Measurements from ENCODE around the gene FAM83B. TPM values are rescaled to one million over a fixed set of nuclear protein-coding genes. Genes with fewer than 3 reads are reported as not detected.

FAM83B gene
- total RNA-seq, 1 experiment from 2014 or later = 15.6 TPM

GRCh38 chr6:54910431-54910884 is 63.9 kb downstream of the FAM83B start:
- H3K27me3 ChIP-seq (ENCODE audit: insufficient read depth, low read depth) = no peaks in the 10 kb centered on the region
- BruUV-seq (replicated peaks) = no TSS peak
- no peaks in the 10 kb centered on the region for H3K36me3 ChIP-seq (ENCODE audit: low read depth)
- no peak overlapping the region for H3K4me3 ChIP-seq
- no peaks in the 10 kb centered on the region for H3K9me3 ChIP-seq (ENCODE audit: insufficient read depth, low read depth)
- H3K4me1 ChIP-seq (replicated peaks; ENCODE audit: insufficient read depth) = no peaks in the 10 kb centered on the region
- DNase-seq = no peak
- CTCF ChIA-PET = no interaction called here
- no peaks in the 10 kb centered on the region for H3F3A ChIP-seq (ENCODE audit: insufficient read depth, low read depth)
- no peak overlapping the region for H3K4me2 ChIP-seq
- POLR2A ChIA-PET (ENCODE audit: unreplicated experiment) = no interaction called here
- H4K20me1 ChIP-seq (ENCODE audit: insufficient read depth) = no peaks in the 10 kb centered on the region
- H3K79me2 ChIP-seq (ENCODE audit: low read depth) = peaks cover 5% of the 10 kb centered on the region; the same call in 1 of the 2 replicates
- TF ChIP-seq CTCF (conservative IDR thresholded peaks at IDR 0.05) = no peak
- TF ChIP-seq EZH2 (IDR thresholded peaks at IDR 0.05; ENCODE audit: low read depth) = no peak
- H3K9me2 ChIP-seq (ENCODE audit: insufficient read depth) = no peaks in the 10 kb centered on the region
- H3K27ac ChIP-seq = no peak overlapping the region
- H2AFZ ChIP-seq = no peak overlapping the region
- intact Hi-C loops (cut with micrococcal nuclease; ENCODE audit: unreplicated experiment) = no loop called here

DNA sequence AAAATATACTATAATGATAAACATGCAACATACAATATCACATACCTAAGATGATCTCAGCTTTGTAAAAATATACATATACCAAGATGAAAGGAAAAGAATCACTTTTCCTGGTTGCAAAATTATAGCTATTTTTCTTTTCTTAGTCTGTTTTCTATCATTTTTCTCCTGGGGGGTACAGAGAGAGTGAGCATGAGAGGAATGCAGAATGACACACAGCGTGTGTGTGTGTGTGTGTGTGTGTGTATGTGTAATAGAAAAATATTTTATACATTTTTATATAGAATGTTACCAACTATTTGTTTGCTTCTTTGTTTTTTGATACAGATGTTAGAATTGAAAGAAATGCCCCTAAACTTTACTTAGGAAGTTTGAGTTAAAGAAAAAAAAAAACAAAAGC is 64.3 kb downstream of the FAM83B start:
- Histone ChIP-seq H3K79me2 (ENCODE audit: low read depth) (peaks cover 5% of the 10 kb centered on the region; the same call in 1 of the 2 replicates), H3K27me3 (ENCODE audit: insufficient read depth, low read depth) (no peaks in the 10 kb centered on the region), H3K27ac (no peak overlapping the region), H3F3A (ENCODE audit: insufficient read depth, low read depth) (no peaks in the 10 kb centered on the region), H4K20me1 (ENCODE audit: insufficient read depth) (no peaks in the 10 kb centered on the region), H3K4me1 (replicated peaks; ENCODE audit: insufficient read depth) (no peaks in the 10 kb centered on the region), H3K4me3 (no peak overlapping the region), H3K9me3 (ENCODE audit: insufficient read depth, low read depth) (no peaks in the 10 kb centered on the region), H2AFZ (no peak overlapping the region), H3K4me2 (no peak overlapping the region), H3K9me2 (ENCODE audit: insufficient read depth) (no peaks in the 10 kb centered on the region), H3K36me3 (ENCODE audit: low read depth) (no peaks in the 10 kb centered on the region)
- TF ChIP-seq EZH2 (IDR thresholded peaks at IDR 0.05; ENCODE audit: low read depth) (no peak), CTCF (conservative IDR thresholded peaks at IDR 0.05) (no peak)
- intact Hi-C loops (cut with micrococcal nuclease; ENCODE audit: unreplicated experiment) = no loop called here
- ChIA-PET POLR2A (ENCODE audit: unreplicated experiment) (no interaction called here), CTCF (no interaction called here)
- no TSS peak for BruUV-seq (replicated peaks)
- DNase-seq = no peak

GRCh38 chr6:54913211-54913610 is 66.6 kb downstream of the FAM83B start:
- no peak for DNase-seq
- H3K27me3 ChIP-seq (ENCODE audit: insufficient read depth, low read depth) = no peaks in the 10 kb centered on the region
- intact Hi-C loops (cut with micrococcal nuclease; ENCODE audit: unreplicated experiment) = no loop called here
- H3K9me3 ChIP-seq (ENCODE audit: insufficient read depth, low read depth) = no peaks in the 10 kb centered on the region
- no peaks in the 10 kb centered on the region for H3K36me3 ChIP-seq (ENCODE audit: low read depth)
- ChIA-PET CTCF (no interaction called here), POLR2A (ENCODE audit: unreplicated experiment) (no interaction called here)
- no peaks in the 10 kb centered on the region for H3K9me2 ChIP-seq (ENCODE audit: insufficient read depth)
- no peaks in the 10 kb centered on the region; the same call in 1 of the 2 replicates for H3F3A ChIP-seq (ENCODE audit: insufficient read depth, low read depth)
- no peak overlapping the region for H3K4me2 ChIP-seq
- no peak overlapping the region for H3K4me3 ChIP-seq
- TF ChIP-seq EZH2 (IDR thresholded peaks at IDR 0.05; ENCODE audit: low read depth) = no peak
- no peak for TF ChIP-seq CTCF (conservative IDR thresholded peaks at IDR 0.05)
- peaks cover 5% of the 10 kb centered on the region; the same call in 1 of the 2 replicates for H3K79me2 ChIP-seq (ENCODE audit: low read depth)
- no TSS peak for BruUV-seq (replicated peaks)
- H3K27ac ChIP-seq = no peak overlapping the region
- H2AFZ ChIP-seq = no peak overlapping the region
- no peaks in the 10 kb centered on the region for H4K20me1 ChIP-seq (ENCODE audit: insufficient read depth)
- H3K4me1 ChIP-seq (replicated peaks; ENCODE audit: insufficient read depth) = 0 out of 2 replicates have a peak, but pooled peaks cover 6% of the 10 kb centered on the region
